Fibroblast of lung (primary cell): ENCODE results near the gene PABPN1L. TPM values are rescaled to one million over a fixed set of nuclear protein-coding genes. Genes with fewer than 3 reads are reported as not detected.
"Not testable (repeated sequence)": the region's sequence is repeated elsewhere in the genome, so short reads cannot be mapped to it uniquely, and the experiment has no call there.

Experiments
- DNase-seq, 2 donors: peaks; one replicate each; pipeline versions ENCODE4 v3.0.0 to v3.0.0-alpha.2; 2010; ENCODE audit warnings: low read depth in 2 of 2
- H2AFZ ChIP-seq: 2 replicates; pipeline ENCODE4 v1.5.1; 2012; ENCODE audit warnings: low read length, control low read depth, inconsistent platforms
- H3K27ac ChIP-seq: 2 replicates; pipeline ENCODE4 v1.5.1; 2011; ENCODE audit warnings: low read length, control low read depth; ENCODE audit not compliant: insufficient read depth
- H3K27me3 ChIP-seq: 2 replicates; pipeline ENCODE4 v1.5.1; 2011; ENCODE audit warnings: mild to moderate bottlenecking, low read length; ENCODE audit not compliant: control insufficient read depth, insufficient read depth
- H3K36me3 ChIP-seq: 2 replicates; pipeline ENCODE4 v1.5.1; 2011; ENCODE audit warnings: low read length; ENCODE audit not compliant: control insufficient read depth, insufficient read depth
- H3K4me1 ChIP-seq: 2 replicates; pipeline ENCODE4 v1.5.1; 2011; ENCODE audit warnings: low read length; ENCODE audit not compliant: control insufficient read depth, insufficient read depth; ENCODE audit errors: extremely low read depth
- H3K4me2 ChIP-seq: 2 replicates; pipeline ENCODE4 v1.5.1; 2011; ENCODE audit warnings: low read length, control low read depth; ENCODE audit not compliant: insufficient read depth; ENCODE audit errors: extremely low read depth
- H3K4me3 ChIP-seq, 4 experiments: fragments of 200-600 bp in 1 of 4; sonication (generic) in 1 of 4; replicated peaks in 1 of 4; 2 replicates each; pipeline ENCODE4 v1.5.1; 2011 to 2016; ENCODE audit warnings: low read length in 4 of 4, low read depth in 3 of 4, mild to moderate bottlenecking in 3 of 4, control low read depth in 2 of 4, inconsistent platforms in 1 of 4, mixed read lengths in 1 of 4; ENCODE audit not compliant: insufficient read depth in 1 of 4; ENCODE audit errors: control extremely low read depth in 1 of 4
- H3K79me2 ChIP-seq: 2 replicates; pipeline ENCODE4 v1.5.1; 2012; ENCODE audit warnings: mild to moderate bottlenecking, low read length, inconsistent platforms; ENCODE audit not compliant: control insufficient read depth, insufficient read depth
- H3K9ac ChIP-seq: 2 replicates; pipeline ENCODE4 v1.5.1; 2011; ENCODE audit warnings: mild to moderate bottlenecking, low read length, control low read depth; ENCODE audit not compliant: insufficient read depth
- H3K9me3 ChIP-seq: 2 replicates; pipeline ENCODE4 v1.5.1; 2012; ENCODE audit warnings: low read depth, low read length; ENCODE audit not compliant: control insufficient read depth, insufficient read depth
- H4K20me1 ChIP-seq: 2 replicates; pipeline ENCODE4 v1.5.1; 2011; ENCODE audit warnings: low read length; ENCODE audit not compliant: control insufficient read depth, insufficient read depth; ENCODE audit errors: extremely low read depth
- EZH2 ChIP-seq: IDR thresholded peaks from 2 replicates; pipeline ENCODE4 v1.5.1; 2012; ENCODE audit warnings: low read length, control low read depth, mild to moderate bottlenecking; ENCODE audit errors: missing control alignments
- polyA plus RNA-seq, 2 donors: library from polyadenylated mRNA; depleted of rRNA in 1 of 2; stranded (reverse) in 1 of 2; unstranded in 1 of 2; fragments of >200 nt; gene quantifications; 2 replicates each; pipeline ENCODE4 v1.2.1, GENCODE V29; 2011 to 2012; ENCODE audit warnings: missing spikeins in 1 of 2
- total RNA-seq: library from RNA; depleted of rRNA; stranded (reverse); fragments of >200 nt; gene quantifications from 2 replicates; pipeline ENCODE4 v1.2.1, GENCODE V29; 2014
- TF ChIP-seq, protein P1 (sequence below), 2 donors: IDR thresholded peaks in 1 of 2; conservative IDR thresholded peaks in 1 of 2; 1 replicate in 1 of 2; 2 replicates in 1 of 2; pipeline ENCODE4 v1.5.1; 2011 to 2012; ENCODE audit warnings: low read length in 2 of 2, control low read depth in 1 of 2, inconsistent platforms in 1 of 2, low read depth in 1 of 2, mild to moderate bottlenecking in 1 of 2

PABPN1L gene
- total and polyA plus RNA-seq, 2 donors (not counting 1 experiment from before 2014, with no cell fraction given): not detected

GRCh38 chr16:88826070-88826840 lies 40.2 kb downstream of the PABPN1L start:
- Histone ChIP-seq H2AFZ (no peak overlapping the region), H3K9ac (no peak overlapping the region), H3K4me3 (no peak overlapping the region), H4K20me1 (no peaks in the 10 kb centered on the region), H3K27ac (no peak overlapping the region), H3K27me3 (no peaks in the 10 kb centered on the region), H3K79me2 (no peaks in the 10 kb centered on the region), H3K4me1 (no peaks in the 10 kb centered on the region), H3K4me2 (no peak overlapping the region), H3K36me3 (peaks cover 4% of the 10 kb centered on the region), H3K9me3 (no peaks in the 10 kb centered on the region)
- DNase-seq: no peak
- no peak for TF ChIP-seq EZH2
- TF ChIP-seq, protein P1, sequence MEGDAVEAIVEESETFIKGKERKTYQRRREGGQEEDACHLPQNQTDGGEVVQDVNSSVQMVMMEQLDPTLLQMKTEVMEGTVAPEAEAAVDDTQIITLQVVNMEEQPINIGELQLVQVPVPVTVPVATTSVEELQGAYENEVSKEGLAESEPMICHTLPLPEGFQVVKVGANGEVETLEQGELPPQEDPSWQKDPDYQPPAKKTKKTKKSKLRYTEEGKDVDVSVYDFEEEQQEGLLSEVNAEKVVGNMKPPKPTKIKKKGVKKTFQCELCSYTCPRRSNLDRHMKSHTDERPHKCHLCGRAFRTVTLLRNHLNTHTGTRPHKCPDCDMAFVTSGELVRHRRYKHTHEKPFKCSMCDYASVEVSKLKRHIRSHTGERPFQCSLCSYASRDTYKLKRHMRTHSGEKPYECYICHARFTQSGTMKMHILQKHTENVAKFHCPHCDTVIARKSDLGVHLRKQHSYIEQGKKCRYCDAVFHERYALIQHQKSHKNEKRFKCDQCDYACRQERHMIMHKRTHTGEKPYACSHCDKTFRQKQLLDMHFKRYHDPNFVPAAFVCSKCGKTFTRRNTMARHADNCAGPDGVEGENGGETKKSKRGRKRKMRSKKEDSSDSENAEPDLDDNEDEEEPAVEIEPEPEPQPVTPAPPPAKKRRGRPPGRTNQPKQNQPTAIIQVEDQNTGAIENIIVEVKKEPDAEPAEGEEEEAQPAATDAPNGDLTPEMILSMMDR (conservative IDR thresholded peaks at IDR 0.05 in 1 of 2, IDR thresholded peaks at IDR 0.05 in 1 of 2; ENCODE audit: low read depth in 1 of 2, low read length in 2 of 2): no peak

DNA sequence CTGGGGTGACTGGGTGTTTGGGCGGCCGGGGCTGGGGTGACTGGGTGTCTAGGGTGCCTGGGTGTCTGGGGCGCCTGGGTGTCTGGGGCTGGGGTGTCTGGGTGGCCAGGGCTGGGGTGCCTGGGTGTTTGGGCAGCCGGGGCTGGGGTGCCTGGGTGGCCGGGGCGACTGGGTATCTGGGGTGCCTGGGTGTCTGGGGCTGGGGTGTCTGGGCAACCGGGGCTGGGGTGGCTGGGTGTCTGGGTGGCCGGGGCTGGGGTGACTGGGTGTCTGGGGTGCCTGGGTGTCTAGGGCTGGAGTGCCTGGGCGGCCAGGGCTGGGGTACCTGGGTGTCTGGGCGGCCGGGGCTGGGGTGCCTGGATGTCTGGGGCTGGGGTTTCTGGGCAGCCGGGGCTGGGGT lies 41.3 kb downstream of the PABPN1L start:
- no peaks in the 10 kb centered on the region for H4K20me1 ChIP-seq
- TF ChIP-seq, protein P1 (conservative IDR thresholded peaks at IDR 0.05 in 1 of 2, IDR thresholded peaks at IDR 0.05 in 1 of 2; ENCODE audit: low read depth in 1 of 2, low read length in 2 of 2): no peak
- no peak for TF ChIP-seq EZH2
- H3K27me3 ChIP-seq: no peaks in the 10 kb centered on the region
- no peak overlapping the region for H2AFZ ChIP-seq
- H3K4me2 ChIP-seq: no peak overlapping the region
- H3K36me3 ChIP-seq: peaks cover 8% of the 10 kb centered on the region
- no peak for DNase-seq
- H3K9ac ChIP-seq: no peak overlapping the region
- no peak overlapping the region for H3K27ac ChIP-seq
- H3K79me2 ChIP-seq: no peaks in the 10 kb centered on the region
- H3K9me3 ChIP-seq: no peaks in the 10 kb centered on the region
- no peaks in the 10 kb centered on the region for H3K4me1 ChIP-seq
- H3K4me3 ChIP-seq: no peak overlapping the region

GRCh38 chr16:88824256-88825077 lies 42.0 kb downstream of the PABPN1L start:
- Histone ChIP-seq H3K79me2 (no peaks in the 10 kb centered on the region), H4K20me1 (no peaks in the 10 kb centered on the region), H3K9ac (no peak overlapping the region), H3K27ac (no peak overlapping the region), H2AFZ (no peak overlapping the region), H3K27me3 (no peaks in the 10 kb centered on the region), H3K36me3 (peaks cover 8% of the 10 kb centered on the region), H3K4me3 (no peak overlapping the region), H3K4me2 (no peak overlapping the region), H3K9me3 (no peaks in the 10 kb centered on the region), H3K4me1 (no peaks in the 10 kb centered on the region)
- DNase-seq: no peak
- no peak for TF ChIP-seq EZH2

GRCh38 chr16:88823646-88824045 lies 42.8 kb downstream of the PABPN1L start:
- not testable (repeated sequence) for H3K4me2 ChIP-seq, H3K9ac ChIP-seq, H3K4me1 ChIP-seq, DNase-seq, H3K27me3 ChIP-seq, H3K79me2 ChIP-seq, H3K9me3 ChIP-seq, H3K4me3 ChIP-seq, H4K20me1 ChIP-seq, H3K36me3 ChIP-seq, H3K27ac ChIP-seq, H2AFZ ChIP-seq
